ENCODE measurements around the gene CCNQ.

The CCNQ gene

GRCh38 chrX:153569475-153569874 lies 29.5 kb downstream of the CCNQ start (continued):
- TF ChIP-seq BCL6B (tag by site-specific recombination; IDR thresholded peaks at IDR 0.05): no peak

- Histone ChIP-seq H3K27ac (ENCODE audit: extremely low read depth, low read depth, low read length) (no peak overlapping the region), H3K4me1 (ENCODE audit: control insufficient read depth, insufficient read depth, low read length) (no peaks in the 10 kb centered on the region), H3K36me3 (ENCODE audit: control insufficient read depth in 2 of 2, insufficient read depth in 1 of 2, low read length in 2 of 2) (no peaks in the 10 kb centered on the region), H3K4me3 (ENCODE audit: low read depth, low read length) (no peak overlapping the region), H3K9me3 (ENCODE audit: control insufficient read depth, insufficient read depth, low read depth, low read length) (no peaks in the 10 kb centered on the region)
- ChIA-PET CTCF (interaction anchor here (0.6 to 1.7 kb wide), 6 partner anchors 9 to 140 kb away, joined by 3 to 6 read pairs (median 4); no protein-coding TSS in a partner anchor), POLR2A (interaction anchor here (0.5 kb wide), 1 partner anchor 37 kb away, joined by 6 read pairs; no protein-coding TSS in a partner anchor)
- TF ChIP-seq ZNF350 (tag by site-specific recombination; IDR thresholded peaks at IDR 0.05): no peak
- peak; percentile 27; the same call in 1 of the 2 replicates for TF ChIP-seq CTCF (tag by site-specific recombination; IDR thresholded peaks at IDR 0.05)
Measured at GRCh38 chrX:153568451-153569011, 30.4 kb downstream of the CCNQ start.

GRCh38 chrX:153565996-153566580 lies 32.9 kb downstream of the CCNQ start:
- H3K4me1 ChIP-seq (ENCODE audit: control insufficient read depth, insufficient read depth, low read length): no peaks in the 10 kb centered on the region
- ChIA-PET CTCF (interaction anchor here (0.5 to 0.9 kb wide), 3 partner anchors 12 to 382 kb away, joined by 3 read pairs; no protein-coding TSS in a partner anchor), POLR2A (no interaction called here)
- no peaks in the 10 kb centered on the region for H3K9me3 ChIP-seq (ENCODE audit: control insufficient read depth, insufficient read depth, low read depth, low read length)
- TF ChIP-seq KLF9 (tag by site-specific recombination; IDR thresholded peaks at IDR 0.05; ENCODE audit: low read depth): peak; percentile 62
- no peak for TF ChIP-seq ZNF416 (tag by site-specific recombination; IDR thresholded peaks at IDR 0.05)
- H3K27ac ChIP-seq (ENCODE audit: extremely low read depth, low read depth, low read length): no peak overlapping the region
- H3K36me3 ChIP-seq (ENCODE audit: control insufficient read depth in 2 of 2, insufficient read depth in 1 of 2, low read length in 2 of 2): no peaks in the 10 kb centered on the region
- no peak overlapping the region for H3K4me3 ChIP-seq (ENCODE audit: low read depth, low read length)

- no peaks in the 10 kb centered on the region for H3K9me3 ChIP-seq (ENCODE audit: control insufficient read depth, insufficient read depth, low read depth, low read length)
- CTCF ChIA-PET: interaction anchor here (0.7 to 3.2 kb wide), 6 partner anchors 8 to 104 kb away, joined by 3 to 15 read pairs (median 4); no protein-coding TSS in a partner anchor
Measured at GRCh38 chrX:153564047-153564606, 34.8 kb downstream of the CCNQ start.

More at GRCh38 chrX:153564047-153564606, 34.8 kb downstream of the CCNQ start:
- Histone ChIP-seq H3K4me3 (ENCODE audit: low read depth, low read length) (no peak overlapping the region), H3K27ac (ENCODE audit: extremely low read depth, low read depth, low read length) (no peak overlapping the region), H3K36me3 (ENCODE audit: control insufficient read depth in 2 of 2, insufficient read depth in 1 of 2, low read length in 2 of 2) (no peaks in the 10 kb centered on the region), H3K4me1 (ENCODE audit: control insufficient read depth, insufficient read depth, low read length) (no peaks in the 10 kb centered on the region)
- POLR2A ChIA-PET: interaction anchor here (0.6 kb wide), 1 partner anchor 115 kb away, joined by 5 read pairs; no protein-coding TSS in a partner anchor
- TF ChIP-seq ZNF664 (tag by site-specific recombination; IDR thresholded peaks at IDR 0.05) (no peak), ZNF175 (tag by site-specific recombination; IDR thresholded peaks at IDR 0.05) (no peak), SCRT2 (tag by site-specific recombination; IDR thresholded peaks at IDR 0.05) (no peak), KLF1 (tag by site-specific recombination; IDR thresholded peaks at IDR 0.05) (no peak), ZNF394 (tag by site-specific recombination; IDR thresholded peaks at IDR 0.05; ENCODE audit: borderline replicate concordance) (no peak), ZNF416 (tag by site-specific recombination; IDR thresholded peaks at IDR 0.05) (no peak), ZNF704 (tag by site-specific recombination; IDR thresholded peaks at IDR 0.05) (no peak), ZNF510 (tag by site-specific recombination; IDR thresholded peaks at IDR 0.05; ENCODE audit: insufficient replicate concordance) (no peak), GFI1B (tag by site-specific recombination; IDR thresholded peaks at IDR 0.05) (no peak)
